Muscle layer of colon (tissue), 2 donors: Measurements from ENCODE around the gene CUBN.

ENCODE experiments used
- H3K27ac ChIP-seq: one replicate; pipeline ENCODE4 v1.7.0; 2013; ENCODE audit warnings: low read depth, mild to moderate bottlenecking, low read length, moderate library complexity
- H3K27me3 ChIP-seq, 2 donors: one replicate each; pipeline ENCODE4 v1.7.0; 2013; ENCODE audit warnings: low read length in 2 of 2, mild to moderate bottlenecking in 2 of 2; ENCODE audit not compliant: insufficient read depth in 2 of 2, control insufficient read depth in 1 of 2
- H3K36me3 ChIP-seq: one replicate; pipeline ENCODE4 v1.7.0; 2013; ENCODE audit warnings: mild to moderate bottlenecking, low read length; ENCODE audit not compliant: insufficient read depth
- H3K4me1 ChIP-seq: one replicate; pipeline ENCODE4 v1.7.0; 2013; ENCODE audit warnings: mild to moderate bottlenecking, low read length; ENCODE audit not compliant: insufficient read depth
- H3K4me3 ChIP-seq, 2 donors: one replicate each; pipeline ENCODE4 v1.7.0; 2013; ENCODE audit warnings: low read length in 2 of 2, low read depth in 1 of 2, mild to moderate bottlenecking in 1 of 2, moderate library complexity in 1 of 2
- H3K9ac ChIP-seq: one replicate; pipeline ENCODE4 v1.7.0; 2013; ENCODE audit warnings: low read length
- H3K9me3 ChIP-seq: one replicate; pipeline ENCODE4 v1.7.0; 2013; ENCODE audit warnings: mild to moderate bottlenecking, low read length
- donor health status: abdominal sarcoma.
- donor health status: Adenocarcinoma of cecum.

The CUBN gene

GRCh38 chr10:16817125-16818019 is 312.2 kb downstream of the CUBN start, which contains the start of gene RSU1:
RSU1 (minus strand) TSS chr10:16817424; CDS start chr10:16817081, 343 bp downstream.
- no peaks in the 10 kb centered on the region for H3K36me3 ChIP-seq
- H3K4me1 ChIP-seq, result peaks cover 24% of the 10 kb centered on the region
- no peaks in the 10 kb centered on the region for H3K27me3 ChIP-seq
- peak within 1 kb of the TSS; percentile 63 for H3K9ac ChIP-seq
- H3K9me3 ChIP-seq, result no peaks in the 10 kb centered on the region
- peak within 1 kb of the TSS; percentile 75 for H3K27ac ChIP-seq
- peak within 1 kb of the TSS; percentile 69 to 79 for H3K4me3 ChIP-seq

- Histone ChIP-seq H3K36me3 (no peaks in the 10 kb centered on the region), H3K27me3 (no peaks in the 10 kb centered on the region), H3K9ac (no peak overlapping the region), H3K4me1 (peaks cover 24% of the 10 kb centered on the region), H3K27ac (peak overlapping the region; percentile 75), H3K9me3 (no peaks in the 10 kb centered on the region), H3K4me3 (peak overlapping the region; percentile 69 to 75)
Observed at GRCh38 chr10:16816830-16817124, 312.8 kb downstream of the CUBN start.

DNA sequence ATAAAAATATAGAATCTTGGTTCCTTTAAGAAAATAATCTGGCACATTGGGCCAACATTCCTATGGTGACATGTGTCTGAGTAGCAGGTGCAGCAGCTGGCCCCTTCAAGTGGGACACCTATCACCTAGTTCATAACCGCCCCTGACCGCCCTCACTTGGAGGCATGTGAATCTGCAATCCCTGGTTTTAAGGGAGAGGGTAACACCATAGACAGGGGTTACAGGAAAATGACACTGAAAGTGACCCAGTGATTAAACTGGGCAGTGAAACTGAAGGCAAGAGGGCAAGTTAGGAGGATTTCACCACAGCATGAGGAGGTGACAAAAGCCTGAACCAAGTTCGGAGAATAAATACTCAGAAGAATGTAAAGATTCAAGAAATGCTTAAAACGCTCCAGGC is 313.4 kb downstream of the CUBN start:
- H3K27ac ChIP-seq, result no peak overlapping the region
- H3K4me3 ChIP-seq, result peak overlapping the region in 1 of 2 donors; percentile 75
- no peaks in the 10 kb centered on the region for H3K27me3 ChIP-seq
- no peaks in the 10 kb centered on the region for H3K9me3 ChIP-seq
- H3K9ac ChIP-seq, result no peak overlapping the region
- H3K4me1 ChIP-seq, result peaks cover 24% of the 10 kb centered on the region
- H3K36me3 ChIP-seq, result no peaks in the 10 kb centered on the region

- no peaks in the 10 kb centered on the region for H3K27me3 ChIP-seq
- H3K9me3 ChIP-seq, result no peaks in the 10 kb centered on the region
- no peaks in the 10 kb centered on the region for H3K36me3 ChIP-seq
Observed at GRCh38 chr10:16814012-16814411, 315.6 kb downstream of the CUBN start.

DNA sequence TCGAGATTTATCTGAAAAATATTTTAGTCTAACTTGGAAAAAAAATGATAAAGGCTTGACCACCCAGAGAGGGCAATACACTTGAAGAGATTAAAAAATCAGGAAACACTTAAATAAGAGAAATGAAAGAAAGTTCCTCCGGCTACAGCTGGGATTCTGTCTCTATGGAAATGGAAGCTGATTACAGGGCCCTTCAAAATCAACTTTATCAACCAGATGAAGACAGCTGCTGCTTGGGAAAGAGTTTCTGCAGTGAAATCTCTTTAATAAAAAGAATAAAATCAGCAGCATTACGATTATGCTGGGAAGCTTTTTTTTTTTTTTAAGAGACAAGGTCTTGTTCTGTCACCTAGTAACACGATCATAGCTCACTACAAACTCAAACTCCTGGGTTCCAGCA is 316.9 kb downstream of the CUBN start:
- peaks cover 20% of the 10 kb centered on the region for H3K4me1 ChIP-seq

More at GRCh38 chr10:16814012-16814411, 315.6 kb downstream of the CUBN start:
- Histone ChIP-seq H3K4me1 (peaks cover 24% of the 10 kb centered on the region), H3K9ac (no peak overlapping the region), H3K27ac (no peak overlapping the region), H3K4me3 (no peak overlapping the region)

GRCh38 chr10:16811765-16812164 is 317.8 kb downstream of the CUBN start:
- H3K27me3 ChIP-seq, result no peaks in the 10 kb centered on the region
- no peak overlapping the region for H3K27ac ChIP-seq
- H3K9me3 ChIP-seq, result no peaks in the 10 kb centered on the region
- H3K4me3 ChIP-seq, result no peak overlapping the region
- H3K36me3 ChIP-seq, result no peaks in the 10 kb centered on the region
- peaks cover 20% of the 10 kb centered on the region for H3K4me1 ChIP-seq
- no peak overlapping the region for H3K9ac ChIP-seq

More for the DNA sequence above, 316.9 kb downstream of the CUBN start:
- Histone ChIP-seq H3K27ac (no peak overlapping the region), H3K27me3 (no peaks in the 10 kb centered on the region), H3K9ac (no peak overlapping the region), H3K36me3 (no peaks in the 10 kb centered on the region), H3K9me3 (no peaks in the 10 kb centered on the region), H3K4me3 (no peak overlapping the region)

DNA sequence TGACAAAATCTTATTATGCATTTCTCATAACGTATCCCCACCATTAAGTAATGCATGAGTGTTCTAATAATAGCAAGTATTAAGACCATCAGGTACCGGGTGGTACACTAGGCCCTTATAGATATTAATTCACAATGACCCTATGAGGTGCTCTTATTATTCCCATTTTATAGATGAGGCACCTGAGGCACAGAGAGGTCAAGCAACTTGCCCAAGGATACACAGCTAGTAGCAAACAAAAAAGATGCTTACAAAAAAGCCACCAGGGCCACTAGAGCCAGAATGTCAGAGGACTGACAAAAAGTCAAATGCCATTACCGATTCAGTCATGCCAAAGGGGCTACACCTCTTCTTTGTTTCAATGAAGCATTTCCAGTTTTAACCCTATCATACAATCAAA is 318.3 kb downstream of the CUBN start:
- H3K4me3 ChIP-seq, result no peak overlapping the region
- peaks cover 17% of the 10 kb centered on the region for H3K4me1 ChIP-seq
- H3K9me3 ChIP-seq, result no peaks in the 10 kb centered on the region
- H3K9ac ChIP-seq, result no peak overlapping the region
- no peaks in the 10 kb centered on the region for H3K27me3 ChIP-seq
- H3K36me3 ChIP-seq, result no peaks in the 10 kb centered on the region
- H3K27ac ChIP-seq, result no peak overlapping the region

DNA sequence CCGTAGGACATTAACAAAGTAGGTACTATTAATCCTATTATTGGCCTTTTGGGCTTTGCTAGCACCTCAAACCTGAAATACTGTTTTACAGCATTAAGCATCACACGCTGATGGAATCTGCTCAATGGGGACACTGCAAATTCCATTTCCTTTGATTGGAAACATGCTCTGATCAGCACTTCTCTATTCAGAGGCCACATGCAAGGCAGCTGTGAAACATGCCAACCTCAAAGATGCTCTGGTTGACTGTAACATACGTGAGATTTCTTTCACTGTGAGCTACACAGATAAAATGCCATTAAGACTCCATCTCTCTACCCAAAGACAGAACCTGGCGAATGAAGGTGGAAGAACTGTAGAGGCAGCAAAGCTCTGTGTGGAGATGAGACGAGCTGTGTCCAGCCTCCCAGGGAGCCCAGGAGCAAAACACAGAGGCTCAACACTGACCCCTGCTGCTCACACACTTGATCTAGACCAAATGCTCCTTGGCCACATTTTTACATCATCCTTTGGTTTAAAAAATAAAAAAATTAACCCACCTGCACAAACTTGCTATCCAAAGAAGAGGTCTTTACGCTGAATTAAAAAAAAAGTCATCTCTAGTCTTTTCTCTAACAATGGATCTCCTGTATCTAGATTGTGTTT is 320.4 kb downstream of the CUBN start:
- Histone ChIP-seq H3K9ac (no peak overlapping the region), H3K9me3 (no peaks in the 10 kb centered on the region), H3K27ac (no peak overlapping the region), H3K4me1 (no peaks in the 10 kb centered on the region), H3K27me3 (no peaks in the 10 kb centered on the region), H3K36me3 (no peaks in the 10 kb centered on the region), H3K4me3 (no peak overlapping the region)

DNA sequence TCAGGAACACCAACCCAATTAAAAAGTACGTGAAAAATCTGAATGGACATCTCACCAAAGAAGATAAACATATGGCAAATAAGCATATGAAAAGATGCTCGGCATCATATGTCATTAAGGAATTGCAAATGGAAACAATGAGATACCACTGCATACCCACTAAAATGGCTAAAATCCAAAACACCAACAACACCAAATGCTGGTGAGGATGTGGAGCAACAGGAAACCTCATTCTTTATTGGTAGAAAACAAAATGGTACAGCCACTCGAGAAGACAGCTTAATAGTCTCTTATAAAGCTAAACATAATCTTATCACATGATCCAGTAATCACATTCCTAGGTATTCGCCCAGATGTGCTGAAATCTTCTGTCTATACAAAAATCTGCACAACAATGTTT is 325.5 kb downstream of the CUBN start:
- no peaks in the 10 kb centered on the region for H3K36me3 ChIP-seq
- no peaks in the 10 kb centered on the region for H3K9me3 ChIP-seq
- H3K27me3 ChIP-seq, result no peaks in the 10 kb centered on the region
- no peak overlapping the region for H3K4me3 ChIP-seq
- H3K9ac ChIP-seq, result no peak overlapping the region
- H3K27ac ChIP-seq, result no peak overlapping the region
- H3K4me1 ChIP-seq, result no peaks in the 10 kb centered on the region

DNA sequence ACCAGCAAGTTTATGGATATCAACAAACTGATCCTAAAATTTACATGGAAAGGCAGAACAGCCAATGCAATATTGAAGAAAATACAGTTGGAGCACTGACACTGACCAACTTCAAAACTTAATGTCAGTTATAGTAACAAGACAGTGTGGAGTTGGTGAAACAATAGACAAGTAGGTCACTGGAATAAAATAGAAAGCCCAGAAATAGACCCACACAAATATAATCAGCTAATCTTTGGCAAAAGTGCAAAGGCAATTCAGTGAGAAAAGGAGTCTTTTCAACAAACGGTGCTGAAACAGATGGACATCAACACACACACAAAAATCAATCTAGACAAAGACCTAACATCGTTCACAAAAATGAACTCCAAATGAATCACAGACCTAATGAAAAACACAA is 326.1 kb downstream of the CUBN start:
- Histone ChIP-seq H3K4me3 (no peak overlapping the region), H3K27ac (no peak overlapping the region), H3K4me1 (no peaks in the 10 kb centered on the region), H3K36me3 (no peaks in the 10 kb centered on the region), H3K9me3 (no peaks in the 10 kb centered on the region), H3K27me3 (no peaks in the 10 kb centered on the region), H3K9ac (no peak overlapping the region)

DNA sequence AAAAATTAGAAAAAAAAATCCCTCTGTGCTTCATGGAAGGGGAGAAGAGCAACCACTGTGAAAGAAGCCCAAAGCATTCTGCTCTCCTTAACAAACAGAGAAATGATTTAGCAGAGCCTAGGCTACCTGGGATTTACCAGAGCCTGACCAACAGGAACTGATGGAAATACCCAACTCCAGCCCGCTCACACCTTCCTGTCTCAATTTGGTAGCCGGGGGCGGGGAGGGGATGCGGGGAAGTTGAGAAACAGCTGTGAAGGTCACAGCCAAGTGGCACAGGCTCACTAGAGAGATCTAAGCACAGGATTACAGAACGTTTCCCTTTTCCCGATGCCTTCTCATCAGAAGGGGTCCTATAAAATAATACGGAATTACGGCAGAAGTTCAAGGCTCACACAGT is 330.0 kb downstream of the CUBN start:
- no peaks in the 10 kb centered on the region for H3K27me3 ChIP-seq
- no peaks in the 10 kb centered on the region for H3K4me1 ChIP-seq
- H3K9ac ChIP-seq, result no peak overlapping the region
- no peak overlapping the region for H3K4me3 ChIP-seq
- no peaks in the 10 kb centered on the region for H3K36me3 ChIP-seq
- no peak overlapping the region for H3K27ac ChIP-seq
- no peaks in the 10 kb centered on the region for H3K9me3 ChIP-seq
